OCI-LY1 (cell line): Measurements from ENCODE around the gene PES1.

Experiments
- EZH2 ChIP-seq: fragments of 200-600 bp; sonication (generic), shearing (Covaris generic); IDR thresholded peaks from 2 replicates; pipeline ENCODE4 v1.8.0; 2017; ENCODE audit warnings: borderline replicate concordance, mixed run types, mild to moderate bottlenecking, antibody characterized with exemption, low read length, moderate library complexity, mixed read lengths
- TF ChIP-seq, protein P1 (sequence below): fragments of 200-600 bp; sonication (generic), shearing (Covaris generic); IDR thresholded peaks from 2 replicates; pipeline ENCODE4 v1.5.1; 2017; ENCODE audit warnings: mild to moderate bottlenecking, antibody characterized with exemption, low read length, moderate library complexity, mixed read lengths

DNA sequence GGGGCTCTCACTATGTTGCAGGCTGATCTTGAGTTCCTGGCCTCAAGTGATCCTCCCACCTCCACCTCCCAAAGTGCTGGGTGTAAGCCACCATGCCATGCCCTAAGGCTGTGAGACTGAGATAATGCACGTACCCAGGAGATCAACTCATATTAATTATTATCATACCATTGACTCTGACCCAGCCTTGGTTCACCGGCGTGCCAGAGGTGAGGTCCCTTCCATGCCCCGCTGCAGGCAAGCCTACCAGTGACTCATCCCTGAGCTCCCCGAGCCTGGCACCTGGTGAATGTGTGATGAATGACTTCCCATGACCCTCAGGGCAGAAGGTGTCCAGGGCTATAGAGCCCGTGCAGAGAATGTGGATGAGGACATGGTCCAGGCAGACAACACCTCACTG lies 29.3 kb downstream of the PES1 start:
- TF ChIP-seq, protein P1, sequence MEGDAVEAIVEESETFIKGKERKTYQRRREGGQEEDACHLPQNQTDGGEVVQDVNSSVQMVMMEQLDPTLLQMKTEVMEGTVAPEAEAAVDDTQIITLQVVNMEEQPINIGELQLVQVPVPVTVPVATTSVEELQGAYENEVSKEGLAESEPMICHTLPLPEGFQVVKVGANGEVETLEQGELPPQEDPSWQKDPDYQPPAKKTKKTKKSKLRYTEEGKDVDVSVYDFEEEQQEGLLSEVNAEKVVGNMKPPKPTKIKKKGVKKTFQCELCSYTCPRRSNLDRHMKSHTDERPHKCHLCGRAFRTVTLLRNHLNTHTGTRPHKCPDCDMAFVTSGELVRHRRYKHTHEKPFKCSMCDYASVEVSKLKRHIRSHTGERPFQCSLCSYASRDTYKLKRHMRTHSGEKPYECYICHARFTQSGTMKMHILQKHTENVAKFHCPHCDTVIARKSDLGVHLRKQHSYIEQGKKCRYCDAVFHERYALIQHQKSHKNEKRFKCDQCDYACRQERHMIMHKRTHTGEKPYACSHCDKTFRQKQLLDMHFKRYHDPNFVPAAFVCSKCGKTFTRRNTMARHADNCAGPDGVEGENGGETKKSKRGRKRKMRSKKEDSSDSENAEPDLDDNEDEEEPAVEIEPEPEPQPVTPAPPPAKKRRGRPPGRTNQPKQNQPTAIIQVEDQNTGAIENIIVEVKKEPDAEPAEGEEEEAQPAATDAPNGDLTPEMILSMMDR: no peak
- TF ChIP-seq EZH2: no peak
